Measurements from ENCODE around the gene SH2D3A.
A peak's percentile ranks its signal among the peaks of the same experiment; 100 is the strongest.
"Not testable (repeated sequence)": the region's sequence is repeated elsewhere in the genome, so short reads cannot be mapped to it uniquely, and the experiment has no call there.

Gene SH2D3A

DNA sequence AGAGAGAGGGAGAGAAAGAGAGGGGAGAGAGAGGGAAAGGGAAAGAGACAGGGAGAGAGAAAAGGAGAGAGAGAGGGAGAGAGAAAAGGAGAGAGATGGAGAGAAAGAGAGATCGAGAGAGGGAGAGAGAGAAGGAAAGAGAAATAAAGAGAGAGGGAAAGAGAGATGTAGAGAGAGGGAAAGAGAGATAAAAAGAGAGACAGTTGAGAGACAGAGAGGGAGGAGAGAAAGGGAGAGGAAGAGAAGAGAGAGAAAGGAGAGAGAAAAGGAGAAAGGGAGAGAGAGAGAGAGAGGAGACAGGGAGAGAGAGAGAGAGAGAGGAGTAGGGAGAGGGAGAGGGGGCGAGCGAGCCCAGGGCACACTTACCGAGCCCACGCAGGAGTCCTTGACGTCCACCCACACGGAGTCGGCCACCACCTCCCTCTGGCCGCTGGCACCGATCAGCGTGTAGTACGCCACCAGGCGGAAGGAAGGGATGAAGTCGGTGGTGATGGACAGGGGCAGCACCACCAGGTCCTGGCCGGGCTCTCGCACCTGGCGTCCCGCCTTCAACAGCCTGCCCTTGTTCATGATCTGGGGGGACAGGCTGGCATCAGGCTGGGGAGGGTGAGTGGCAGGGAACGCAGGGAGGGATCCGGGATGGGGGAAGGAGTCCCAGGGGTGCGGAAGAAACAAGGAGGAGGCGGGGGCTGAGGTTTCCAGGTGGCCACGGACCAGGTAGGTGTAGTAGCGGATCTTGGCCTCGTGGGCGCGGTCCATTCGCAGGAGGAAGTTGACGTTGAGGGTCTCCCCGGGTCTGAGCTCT, 56.8 kb downstream of the SH2D3A start:
- H4K20me1 ChIP-seq (ENCODE audit: insufficient read depth, low read length): no peaks in the 10 kb centered on the region
- H2AFZ ChIP-seq (ENCODE audit: low read length): no peak overlapping the region

DNA sequence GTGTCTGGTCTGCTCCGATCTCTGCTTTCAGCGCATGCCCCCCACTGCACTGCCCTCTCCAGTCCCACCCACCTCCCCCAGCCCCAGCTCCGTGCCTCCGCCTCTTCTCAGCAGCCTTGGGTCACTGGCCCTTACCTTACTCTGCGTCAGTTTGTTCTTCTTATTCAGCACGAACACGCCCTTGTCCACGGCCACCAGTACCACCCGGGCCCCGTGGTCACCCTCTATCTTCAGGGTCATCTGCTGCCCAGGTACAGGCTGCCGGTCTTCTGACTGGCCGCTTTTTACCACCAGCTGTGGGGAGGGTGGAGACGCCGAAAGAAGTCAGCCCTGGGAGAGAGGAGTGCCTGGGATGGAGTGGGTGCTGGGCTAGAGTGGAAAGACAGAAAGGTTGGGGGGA, 57.7 kb downstream of the SH2D3A start:
- no peaks in the 10 kb centered on the region for H3F3A ChIP-seq (ENCODE audit: insufficient read depth, low read length)
- H3K4me1 ChIP-seq (ENCODE audit: low read length): no peaks in the 10 kb centered on the region
- TF ChIP-seq EZH2phosphoT487 (IDR thresholded peaks at IDR 0.05; ENCODE audit: low read length) (no peak), EZH2 (optimal IDR thresholded peaks at IDR 0.05; ENCODE audit: low read depth, low read length) (no peak)
- TF ChIP-seq, protein P1, sequence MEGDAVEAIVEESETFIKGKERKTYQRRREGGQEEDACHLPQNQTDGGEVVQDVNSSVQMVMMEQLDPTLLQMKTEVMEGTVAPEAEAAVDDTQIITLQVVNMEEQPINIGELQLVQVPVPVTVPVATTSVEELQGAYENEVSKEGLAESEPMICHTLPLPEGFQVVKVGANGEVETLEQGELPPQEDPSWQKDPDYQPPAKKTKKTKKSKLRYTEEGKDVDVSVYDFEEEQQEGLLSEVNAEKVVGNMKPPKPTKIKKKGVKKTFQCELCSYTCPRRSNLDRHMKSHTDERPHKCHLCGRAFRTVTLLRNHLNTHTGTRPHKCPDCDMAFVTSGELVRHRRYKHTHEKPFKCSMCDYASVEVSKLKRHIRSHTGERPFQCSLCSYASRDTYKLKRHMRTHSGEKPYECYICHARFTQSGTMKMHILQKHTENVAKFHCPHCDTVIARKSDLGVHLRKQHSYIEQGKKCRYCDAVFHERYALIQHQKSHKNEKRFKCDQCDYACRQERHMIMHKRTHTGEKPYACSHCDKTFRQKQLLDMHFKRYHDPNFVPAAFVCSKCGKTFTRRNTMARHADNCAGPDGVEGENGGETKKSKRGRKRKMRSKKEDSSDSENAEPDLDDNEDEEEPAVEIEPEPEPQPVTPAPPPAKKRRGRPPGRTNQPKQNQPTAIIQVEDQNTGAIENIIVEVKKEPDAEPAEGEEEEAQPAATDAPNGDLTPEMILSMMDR (IDR thresholded peaks at IDR 0.05; ENCODE audit: low read length): no peak
- no peaks in the 10 kb centered on the region for H3K79me2 ChIP-seq (ENCODE audit: low read length)
- H3K4me3 ChIP-seq (ENCODE audit: low read length): no peak overlapping the region
- no peak overlapping the region for H2AFZ ChIP-seq (ENCODE audit: low read length)
- peaks cover 68% of the 10 kb centered on the region for H3K27me3 ChIP-seq (replicated peaks; ENCODE audit: insufficient read depth, low read length)
- no peak overlapping the region for H3K4me2 ChIP-seq (ENCODE audit: low read depth, low read length)
- no peak overlapping the region for H3K27ac ChIP-seq (ENCODE audit: low read length)
- no peaks in the 10 kb centered on the region for H3K9me3 ChIP-seq (replicated peaks; ENCODE audit: insufficient read depth, low read length)
- no peaks in the 10 kb centered on the region for H3K9me2 ChIP-seq (replicated peaks; ENCODE audit: insufficient read depth, low read length)
- no peak for DNase-seq
- no peaks in the 10 kb centered on the region for H3K36me3 ChIP-seq (replicated peaks; ENCODE audit: insufficient read depth, low read length)
- H4K20me1 ChIP-seq (ENCODE audit: insufficient read depth, low read length): no peaks in the 10 kb centered on the region
- H3K9ac ChIP-seq (ENCODE audit: low read length): no peak overlapping the region

More for the DNA sequence above, 56.8 kb downstream of the SH2D3A start:
- no peaks in the 10 kb centered on the region for H3F3A ChIP-seq (ENCODE audit: insufficient read depth, low read length)
- no peaks in the 10 kb centered on the region for H3K79me2 ChIP-seq (ENCODE audit: low read length)
- H3K4me2 ChIP-seq (ENCODE audit: low read depth, low read length): no peak overlapping the region
- H3K27ac ChIP-seq (ENCODE audit: low read length): no peak overlapping the region
- peaks cover 69% of the 10 kb centered on the region for H3K27me3 ChIP-seq (replicated peaks; ENCODE audit: insufficient read depth, low read length)
- H3K36me3 ChIP-seq (replicated peaks; ENCODE audit: insufficient read depth, low read length): no peaks in the 10 kb centered on the region
- no peaks in the 10 kb centered on the region for H3K9me3 ChIP-seq (replicated peaks; ENCODE audit: insufficient read depth, low read length)
- no peak for DNase-seq
- no peak overlapping the region for H3K4me3 ChIP-seq (ENCODE audit: low read length)
- no peaks in the 10 kb centered on the region for H3K9me2 ChIP-seq (replicated peaks; ENCODE audit: insufficient read depth, low read length)
- no peaks in the 10 kb centered on the region for H3K4me1 ChIP-seq (ENCODE audit: low read length)
- H3K9ac ChIP-seq (ENCODE audit: low read length): no peak overlapping the region
- no peak for TF ChIP-seq EZH2 (optimal IDR thresholded peaks at IDR 0.05; ENCODE audit: low read depth, low read length)
- TF ChIP-seq, protein P1 (IDR thresholded peaks at IDR 0.05; ENCODE audit: low read length): peak; percentile 30; the same call in 1 of the 2 replicates
- no peak for TF ChIP-seq EZH2phosphoT487 (IDR thresholded peaks at IDR 0.05; ENCODE audit: low read length)

DNA sequence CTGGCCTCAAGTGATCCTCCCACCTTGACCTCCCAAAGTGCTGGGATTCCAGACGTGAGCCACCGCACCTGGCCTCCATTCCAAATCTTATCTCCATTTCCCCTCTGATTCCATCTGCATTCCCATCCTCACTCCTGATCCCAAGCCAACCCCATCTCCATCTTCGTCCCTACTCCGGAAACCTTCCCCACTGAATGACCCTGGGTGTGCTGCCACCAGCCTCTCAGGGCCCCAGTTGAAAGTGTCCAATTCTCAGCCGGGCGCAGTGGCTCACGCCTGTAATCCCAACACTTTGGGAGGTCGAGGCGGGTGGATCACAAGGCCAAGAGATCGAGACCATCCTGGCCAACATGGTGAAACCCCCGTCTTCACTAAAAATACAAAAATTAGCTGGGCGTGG, 58.3 kb downstream of the SH2D3A start:
- not testable (repeated sequence) for H3K79me2 ChIP-seq (ENCODE audit: low read length); H3K4me3 ChIP-seq (ENCODE audit: low read length); H3K9ac ChIP-seq (ENCODE audit: low read length); H3K27ac ChIP-seq (ENCODE audit: low read length); H3K36me3 ChIP-seq (replicated peaks; ENCODE audit: insufficient read depth, low read length); DNase-seq; H3K9me2 ChIP-seq (replicated peaks; ENCODE audit: insufficient read depth, low read length); H3K9me3 ChIP-seq (replicated peaks; ENCODE audit: insufficient read depth, low read length); H2AFZ ChIP-seq (ENCODE audit: low read length); H4K20me1 ChIP-seq (ENCODE audit: insufficient read depth, low read length); H3K4me2 ChIP-seq (ENCODE audit: low read depth, low read length); H3K4me1 ChIP-seq (ENCODE audit: low read length); H3F3A ChIP-seq (ENCODE audit: insufficient read depth, low read length)
- peaks cover 74% of the 10 kb centered on the region for H3K27me3 ChIP-seq (replicated peaks; ENCODE audit: insufficient read depth, low read length)

DNA sequence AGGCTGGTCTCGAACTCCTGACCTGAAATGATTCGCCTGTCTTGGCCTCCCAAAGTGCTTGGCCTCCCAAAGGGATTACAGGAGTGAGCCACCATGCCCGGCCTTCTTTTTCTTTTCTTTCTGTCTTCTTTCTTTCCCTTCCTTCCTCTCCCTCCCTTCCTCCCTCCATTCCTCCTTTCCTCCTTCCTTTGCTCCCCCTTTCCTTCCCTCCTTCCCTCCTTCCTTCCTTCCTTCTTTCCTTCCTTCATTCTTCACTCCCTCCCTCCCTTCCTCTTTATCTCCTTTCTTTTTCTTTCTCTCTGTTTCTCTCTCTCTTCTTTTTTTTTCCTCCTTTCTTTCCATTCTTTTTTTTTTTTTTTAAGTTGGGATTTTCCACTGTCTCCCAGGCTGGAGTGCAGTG, 58.9 kb downstream of the SH2D3A start:
- H4K20me1 ChIP-seq (ENCODE audit: insufficient read depth, low read length): no peaks in the 10 kb centered on the region
- no peaks in the 10 kb centered on the region for H3K79me2 ChIP-seq (ENCODE audit: low read length)

More for the DNA sequence above, 58.9 kb downstream of the SH2D3A start:
- H3K4me1 ChIP-seq (ENCODE audit: low read length): no peaks in the 10 kb centered on the region
- H3F3A ChIP-seq (ENCODE audit: insufficient read depth, low read length): no peaks in the 10 kb centered on the region
- no peak overlapping the region for H3K27ac ChIP-seq (ENCODE audit: low read length)
- H3K9me3 ChIP-seq (replicated peaks; ENCODE audit: insufficient read depth, low read length): no peaks in the 10 kb centered on the region
- peaks cover 80% of the 10 kb centered on the region for H3K27me3 ChIP-seq (replicated peaks; ENCODE audit: insufficient read depth, low read length)
- DNase-seq: no peak
- H3K9ac ChIP-seq (ENCODE audit: low read length): no peak overlapping the region
- H3K36me3 ChIP-seq (replicated peaks; ENCODE audit: insufficient read depth, low read length): no peaks in the 10 kb centered on the region
- no peak overlapping the region for H3K4me3 ChIP-seq (ENCODE audit: low read length)
- no peaks in the 10 kb centered on the region for H3K9me2 ChIP-seq (replicated peaks; ENCODE audit: insufficient read depth, low read length)
- TF ChIP-seq, protein P1 (IDR thresholded peaks at IDR 0.05; ENCODE audit: low read length): no peak
- TF ChIP-seq EZH2 (optimal IDR thresholded peaks at IDR 0.05; ENCODE audit: low read depth, low read length) (no peak), EZH2phosphoT487 (IDR thresholded peaks at IDR 0.05; ENCODE audit: low read length) (no peak)
- no peak overlapping the region for H3K4me2 ChIP-seq (ENCODE audit: low read depth, low read length)
- H2AFZ ChIP-seq (ENCODE audit: low read length): no peak overlapping the region
